WERI-Rb-1 (cell line): ENCODE data around the gene USE1.

Experiments used
- DNase-seq: peaks from one replicate; pipeline ENCODE4 v3.0.0-alpha.2; 2020
- H3K27ac ChIP-seq: fragments of 250-450 bp; sonication (Bioruptor Pico); 2 replicates; pipeline ENCODE4 v1.5.1; 2020; ENCODE audit warnings: mild to moderate bottlenecking, moderate library complexity
- H3K27me3 ChIP-seq: fragments of 250-450 bp; sonication (Bioruptor Pico); 2 replicates; pipeline ENCODE4 v1.5.1; 2021; ENCODE audit warnings: mild to moderate bottlenecking, low read depth, moderate library complexity; ENCODE audit not compliant: insufficient read depth, severe bottlenecking
- H3K36me3 ChIP-seq: fragments of 250-450 bp; sonication (Bioruptor Pico); 2 replicates; pipeline ENCODE4 v1.5.1; 2020; ENCODE audit warnings: mild to moderate bottlenecking, moderate library complexity
- H3K4me3 ChIP-seq: 2 replicates; pipeline ENCODE4 v1.5.1; 2011; ENCODE audit warnings: low read depth, mild to moderate bottlenecking, control low read depth, low read length
- H3K9me3 ChIP-seq: fragments of 250-450 bp; sonication (Bioruptor Pico); 2 replicates; pipeline ENCODE4 v1.5.1; 2021; ENCODE audit warnings: mild to moderate bottlenecking, moderate library complexity; ENCODE audit not compliant: severe bottlenecking
- CTCF ChIP-seq: IDR thresholded peaks from 2 replicates; pipeline ENCODE4 v1.5.1; 2011; ENCODE audit warnings: low read depth, mild to moderate bottlenecking, control low read depth, inconsistent platforms, low read length

The USE1 gene

DNA sequence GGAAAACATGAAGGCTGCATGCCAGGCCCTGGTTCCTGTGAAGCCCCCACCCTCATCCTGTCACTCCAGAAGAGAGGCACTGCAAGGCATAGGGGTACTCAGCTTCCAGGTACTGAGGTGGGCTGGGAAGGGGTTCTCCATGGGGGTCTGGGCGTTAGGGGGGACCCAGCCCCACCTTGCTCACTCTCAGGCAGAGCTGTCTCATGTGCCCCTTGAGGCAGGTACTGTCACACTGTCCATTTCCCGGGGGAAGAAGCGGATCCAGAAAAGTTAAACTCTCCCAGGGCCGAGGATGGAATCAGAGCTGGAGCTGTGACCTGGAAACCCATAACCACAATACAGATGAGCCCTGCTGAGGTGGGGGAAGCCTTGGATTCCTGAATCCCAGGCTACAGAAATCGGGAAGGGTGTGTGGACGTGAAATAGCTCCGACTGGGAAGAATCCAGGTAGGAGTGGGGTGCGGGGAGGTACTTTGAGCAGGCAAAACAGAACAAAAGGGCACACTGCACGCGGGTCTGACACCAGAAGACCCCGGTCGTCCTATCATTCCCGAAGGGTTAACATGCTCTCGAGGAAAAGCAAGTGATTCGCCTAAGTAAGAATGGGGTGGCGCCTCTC, 540 bp upstream of the USE1 start:
- no peak for DNase-seq
- H3K4me3 ChIP-seq = peak overlapping the region; percentile 61
- H3K36me3 ChIP-seq = peaks cover 31% of the 10 kb centered on the region
- peak overlapping the region; percentile 96 for H3K27ac ChIP-seq
- H3K9me3 ChIP-seq = no peaks in the 10 kb centered on the region
- no peaks in the 10 kb centered on the region for H3K27me3 ChIP-seq
- TF ChIP-seq CTCF = no peak

GRCh38 chr19:17216058-17216670, 1.0 kb downstream of the USE1 start:
- peaks cover 24% of the 10 kb centered on the region for H3K36me3 ChIP-seq
- TF ChIP-seq CTCF = no peak
- no peak overlapping the region for H3K4me3 ChIP-seq
- no peak for DNase-seq
- no peaks in the 10 kb centered on the region for H3K9me3 ChIP-seq
- H3K27me3 ChIP-seq = no peaks in the 10 kb centered on the region
- H3K27ac ChIP-seq = no peak overlapping the region

DNA sequence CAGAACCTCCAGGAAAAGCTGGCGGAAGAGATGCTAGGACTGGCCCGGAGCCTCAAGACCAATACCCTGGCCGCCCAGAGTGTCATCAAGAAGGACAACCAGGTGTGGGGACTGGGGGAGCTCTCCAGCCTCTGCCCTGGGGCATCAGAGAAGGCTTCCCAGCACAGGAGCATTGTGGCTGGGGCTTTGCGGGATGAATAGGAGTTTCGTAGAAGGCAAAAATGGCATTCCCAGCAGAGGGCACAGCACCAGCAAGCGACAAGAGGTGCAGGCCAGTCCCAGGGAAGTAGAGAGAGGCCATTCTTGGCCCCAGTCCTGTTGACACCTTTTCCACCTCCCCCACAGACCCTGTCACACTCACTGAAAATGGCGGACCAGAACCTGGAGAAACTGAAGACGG, 4.1 kb downstream of the USE1 start:
- Histone ChIP-seq H3K27me3 (no peaks in the 10 kb centered on the region), H3K27ac (no peak overlapping the region)

DNA sequence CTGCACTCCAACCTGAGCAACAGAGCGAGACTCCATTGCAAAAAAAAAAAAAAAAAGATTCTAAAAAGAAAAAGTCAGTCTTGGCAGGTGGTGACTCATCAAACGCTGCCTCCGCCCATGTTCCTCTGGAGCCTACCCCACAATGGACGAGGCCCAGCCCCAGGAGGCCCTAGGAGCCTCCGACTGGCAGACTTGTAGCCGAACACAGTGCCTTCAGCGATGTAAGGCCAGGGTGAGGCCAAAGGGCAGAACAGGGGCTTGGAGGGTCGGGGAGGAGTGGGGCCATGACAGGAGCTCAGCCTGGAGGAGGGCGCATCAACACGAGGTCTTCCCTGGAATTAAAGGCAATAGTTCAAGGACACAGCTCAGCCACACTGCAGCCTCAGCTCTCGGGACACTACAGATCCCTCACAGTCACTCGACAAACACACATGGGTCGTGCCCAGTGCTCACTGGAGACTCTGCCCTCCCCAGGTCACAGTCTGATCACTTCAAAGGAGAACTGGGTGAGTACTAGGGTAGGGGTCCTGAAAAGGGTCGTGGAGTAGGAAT, 5.1 kb downstream of the USE1 start:
- H3K4me3 ChIP-seq = no peak overlapping the region
- TF ChIP-seq CTCF = no peak
- no peak for DNase-seq
- no peaks in the 10 kb centered on the region for H3K9me3 ChIP-seq
- H3K36me3 ChIP-seq = peaks cover 13% of the 10 kb centered on the region
- no peaks in the 10 kb centered on the region for H3K27me3 ChIP-seq
- no peak overlapping the region for H3K27ac ChIP-seq

More for the DNA sequence above, 4.1 kb downstream of the USE1 start:
- no peak for TF ChIP-seq CTCF
- Histone ChIP-seq H3K36me3 (peaks cover 13% of the 10 kb centered on the region), H3K9me3 (no peaks in the 10 kb centered on the region), H3K4me3 (no peak overlapping the region)
- no peak for DNase-seq

DNA sequence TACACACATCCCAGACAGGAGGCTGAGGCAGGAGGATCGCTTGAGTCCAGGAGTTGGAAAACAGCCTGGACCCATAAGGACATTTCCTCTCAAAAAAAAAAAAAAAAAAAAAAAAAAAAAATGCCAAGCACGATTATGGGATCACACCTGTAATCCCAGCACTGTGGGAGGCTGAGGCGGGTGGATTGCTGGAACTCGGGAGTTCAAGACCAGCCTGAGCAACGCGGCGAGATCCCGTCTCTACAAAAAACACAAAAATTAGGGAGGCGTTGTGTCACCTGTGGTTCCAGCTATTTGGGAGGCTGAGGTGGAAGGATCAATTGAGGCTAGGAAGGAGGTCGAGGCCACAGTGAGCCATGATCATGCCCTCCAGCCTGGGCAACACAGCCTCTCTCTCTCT, 9.9 kb downstream of the USE1 start:
- Histone ChIP-seq H3K27me3 (no peaks in the 10 kb centered on the region), H3K27ac (no peak overlapping the region), H3K9me3 (no peaks in the 10 kb centered on the region), H3K36me3 (peaks cover 20% of the 10 kb centered on the region), H3K4me3 (no peak overlapping the region)
- TF ChIP-seq CTCF = no peak
- no peak for DNase-seq
